ENCODE measurements around the gene METTL24. TPM values are rescaled to one million over a fixed set of nuclear protein-coding genes. Genes with fewer than 3 reads are reported as not detected.
"Not testable (repeated sequence)": the region's sequence is repeated elsewhere in the genome, so short reads cannot be mapped to it uniquely, and the experiment has no call there.

The METTL24 gene
- total and polyA plus RNA-seq, 2 donors = 4.3 to 19.2 TPM

GRCh38 chr6:110239526-110240274, 118.4 kb downstream of the METTL24 start:
- H3K4me3 ChIP-seq (ENCODE audit: low read depth, low read length) = no peak overlapping the region
- 98% methylated on average over 1 of the region's 1 CpG for WGBS
- no peak for DNase-seq (ENCODE audit: extremely low spot score)

GRCh38 chr6:110236007-110236406, 122.1 kb downstream of the METTL24 start:
- not testable (repeated sequence) for H3K4me1 ChIP-seq (ENCODE audit: insufficient read depth); H3K27ac ChIP-seq (ENCODE audit: low read depth); H3K4me3 ChIP-seq (ENCODE audit: low read depth, low read length); DNase-seq (ENCODE audit: extremely low spot score); H3K36me3 ChIP-seq (ENCODE audit: insufficient read depth)
- 97% methylated on average over 1 of the region's 1 CpG for WGBS

More at GRCh38 chr6:110239526-110240274, 118.4 kb downstream of the METTL24 start:
- no peaks in the 10 kb centered on the region for H3K36me3 ChIP-seq (ENCODE audit: insufficient read depth)
- no peaks in the 10 kb centered on the region for H3K4me1 ChIP-seq (ENCODE audit: insufficient read depth)
- H3K27ac ChIP-seq (ENCODE audit: low read depth) = no peak overlapping the region

- Histone ChIP-seq H3K36me3 (ENCODE audit: insufficient read depth) (no peaks in the 10 kb centered on the region), H3K4me3 (ENCODE audit: low read depth, low read length) (no peak overlapping the region), H3K27ac (ENCODE audit: low read depth) (no peak overlapping the region), H3K4me1 (ENCODE audit: insufficient read depth) (no peaks in the 10 kb centered on the region)
- WGBS = 94% methylated on average over 2 of the region's 2 CpGs
- DNase-seq (ENCODE audit: extremely low spot score) = no peak
Observed at GRCh38 chr6:110233770-110234374, 124.3 kb downstream of the METTL24 start.

GRCh38 chr6:110232450-110232849, 125.7 kb downstream of the METTL24 start:
- 47% methylated on average over 2 of the region's 2 CpGs for WGBS
- no peaks in the 10 kb centered on the region for H3K36me3 ChIP-seq (ENCODE audit: insufficient read depth)
- no peak overlapping the region for H3K27ac ChIP-seq (ENCODE audit: low read depth)

GRCh38 chr6:110226261-110226660, 131.9 kb downstream of the METTL24 start:
- DNase-seq (ENCODE audit: extremely low spot score) = no peak
- H3K4me3 ChIP-seq (ENCODE audit: low read depth, low read length) = no peak overlapping the region
- no peaks in the 10 kb centered on the region for H3K4me1 ChIP-seq (ENCODE audit: insufficient read depth)
- H3K36me3 ChIP-seq (ENCODE audit: insufficient read depth) = peaks cover 5% of the 10 kb centered on the region
- 98% methylated on average over 1 of the region's 1 CpG for WGBS
- no peak overlapping the region for H3K27ac ChIP-seq (ENCODE audit: low read depth)

More at GRCh38 chr6:110232450-110232849, 125.7 kb downstream of the METTL24 start:
- no peak for DNase-seq (ENCODE audit: extremely low spot score)
- Histone ChIP-seq H3K4me1 (ENCODE audit: insufficient read depth) (no peaks in the 10 kb centered on the region), H3K4me3 (ENCODE audit: low read depth, low read length) (no peak overlapping the region)

GRCh38 chr6:110221738-110222137, 136.4 kb downstream of the METTL24 start:
- DNase-seq (ENCODE audit: extremely low spot score) = no peak
- Histone ChIP-seq H3K36me3 (ENCODE audit: insufficient read depth) (peaks cover 7% of the 10 kb centered on the region), H3K27ac (ENCODE audit: low read depth) (no peak overlapping the region)

GRCh38 chr6:110217266-110217665, 140.9 kb downstream of the METTL24 start:
- WGBS = 94% methylated on average over 2 of the region's 2 CpGs
- Histone ChIP-seq H3K36me3 (ENCODE audit: insufficient read depth) (peaks cover 6% of the 10 kb centered on the region), H3K4me3 (ENCODE audit: low read depth, low read length) (no peak overlapping the region), H3K4me1 (ENCODE audit: insufficient read depth) (no peaks in the 10 kb centered on the region), H3K27ac (ENCODE audit: low read depth) (no peak overlapping the region)
- no peak for DNase-seq (ENCODE audit: extremely low spot score)

More at GRCh38 chr6:110221738-110222137, 136.4 kb downstream of the METTL24 start:
- H3K4me1 ChIP-seq (ENCODE audit: insufficient read depth) = no peaks in the 10 kb centered on the region
- H3K4me3 ChIP-seq (ENCODE audit: low read depth, low read length) = no peak overlapping the region

GRCh38 chr6:110216140-110216539, 142.0 kb downstream of the METTL24 start:
- H3K4me1 ChIP-seq (ENCODE audit: insufficient read depth) = no peaks in the 10 kb centered on the region
- no peak overlapping the region for H3K4me3 ChIP-seq (ENCODE audit: low read depth, low read length)
- H3K36me3 ChIP-seq (ENCODE audit: insufficient read depth) = peaks cover 8% of the 10 kb centered on the region
- DNase-seq (ENCODE audit: extremely low spot score) = no peak
- H3K27ac ChIP-seq (ENCODE audit: low read depth) = no peak overlapping the region
- 85% methylated on average over 5 of the region's 5 CpGs for WGBS

GRCh38 chr6:110214338-110214737, 143.8 kb downstream of the METTL24 start:
- Histone ChIP-seq H3K4me1 (ENCODE audit: insufficient read depth) (no peaks in the 10 kb centered on the region), H3K27ac (ENCODE audit: low read depth) (no peak overlapping the region), H3K4me3 (ENCODE audit: low read depth, low read length) (no peak overlapping the region), H3K36me3 (ENCODE audit: insufficient read depth) (peaks cover 10% of the 10 kb centered on the region)
- DNase-seq (ENCODE audit: extremely low spot score) = no peak
- 60% methylated on average over 1 of the region's 1 CpG for WGBS

GRCh38 chr6:110211753-110212152, 146.4 kb downstream of the METTL24 start:
- WGBS = 65% methylated on average over 1 of the region's 1 CpG
- Histone ChIP-seq H3K36me3 (ENCODE audit: insufficient read depth) (peaks cover 8% of the 10 kb centered on the region), H3K4me3 (ENCODE audit: low read depth, low read length) (no peak overlapping the region), H3K27ac (ENCODE audit: low read depth) (no peak overlapping the region), H3K4me1 (ENCODE audit: insufficient read depth) (no peaks in the 10 kb centered on the region)
- DNase-seq (ENCODE audit: extremely low spot score) = no peak

- no peak overlapping the region for H3K4me3 ChIP-seq (ENCODE audit: low read depth, low read length)
- no peak overlapping the region for H3K27ac ChIP-seq (ENCODE audit: low read depth)
- H3K36me3 ChIP-seq (ENCODE audit: insufficient read depth) = peaks cover 4% of the 10 kb centered on the region
- H3K4me1 ChIP-seq (ENCODE audit: insufficient read depth) = no peaks in the 10 kb centered on the region
- WGBS = over 99% methylated on average over 3 of the region's 3 CpGs
- no peak for DNase-seq (ENCODE audit: extremely low spot score)
Observed at GRCh38 chr6:110207652-110208051, 150.5 kb downstream of the METTL24 start.

- WGBS = 90% methylated on average over 3 of the region's 3 CpGs
- H3K4me3 ChIP-seq (ENCODE audit: low read depth, low read length) = no peak overlapping the region
Observed at GRCh38 chr6:110201151-110201884, 156.8 kb downstream of the METTL24 start.

GRCh38 chr6:110198561-110198960, 159.6 kb downstream of the METTL24 start:
- H3K4me1 ChIP-seq (ENCODE audit: insufficient read depth) = no peaks in the 10 kb centered on the region
- H3K36me3 ChIP-seq (ENCODE audit: insufficient read depth) = no peaks in the 10 kb centered on the region
- WGBS = 99% methylated on average over 3 of the region's 3 CpGs
- no peak for DNase-seq (ENCODE audit: extremely low spot score)
- H3K4me3 ChIP-seq (ENCODE audit: low read depth, low read length) = no peak overlapping the region
- no peak overlapping the region for H3K27ac ChIP-seq (ENCODE audit: low read depth)

More at GRCh38 chr6:110201151-110201884, 156.8 kb downstream of the METTL24 start:
- H3K4me1 ChIP-seq (ENCODE audit: insufficient read depth) = no peaks in the 10 kb centered on the region
- H3K36me3 ChIP-seq (ENCODE audit: insufficient read depth) = no peaks in the 10 kb centered on the region
- no peak for DNase-seq (ENCODE audit: extremely low spot score)
- no peak overlapping the region for H3K27ac ChIP-seq (ENCODE audit: low read depth)

GRCh38 chr6:110196874-110197273, 161.3 kb downstream of the METTL24 start:
- 80% methylated on average over 1 of the region's 1 CpG for WGBS
- Histone ChIP-seq H3K4me3 (ENCODE audit: low read depth, low read length) (no peak overlapping the region), H3K36me3 (ENCODE audit: insufficient read depth) (no peaks in the 10 kb centered on the region), H3K27ac (ENCODE audit: low read depth) (no peak overlapping the region), H3K4me1 (ENCODE audit: insufficient read depth) (no peaks in the 10 kb centered on the region)
- no peak for DNase-seq (ENCODE audit: extremely low spot score)
